ENCODE results near the gene FCHO1.
"Not testable (repeated sequence)": the region's sequence is repeated elsewhere in the genome, so short reads cannot be mapped to it uniquely, and the experiment has no call there.

Gene FCHO1

DNA sequence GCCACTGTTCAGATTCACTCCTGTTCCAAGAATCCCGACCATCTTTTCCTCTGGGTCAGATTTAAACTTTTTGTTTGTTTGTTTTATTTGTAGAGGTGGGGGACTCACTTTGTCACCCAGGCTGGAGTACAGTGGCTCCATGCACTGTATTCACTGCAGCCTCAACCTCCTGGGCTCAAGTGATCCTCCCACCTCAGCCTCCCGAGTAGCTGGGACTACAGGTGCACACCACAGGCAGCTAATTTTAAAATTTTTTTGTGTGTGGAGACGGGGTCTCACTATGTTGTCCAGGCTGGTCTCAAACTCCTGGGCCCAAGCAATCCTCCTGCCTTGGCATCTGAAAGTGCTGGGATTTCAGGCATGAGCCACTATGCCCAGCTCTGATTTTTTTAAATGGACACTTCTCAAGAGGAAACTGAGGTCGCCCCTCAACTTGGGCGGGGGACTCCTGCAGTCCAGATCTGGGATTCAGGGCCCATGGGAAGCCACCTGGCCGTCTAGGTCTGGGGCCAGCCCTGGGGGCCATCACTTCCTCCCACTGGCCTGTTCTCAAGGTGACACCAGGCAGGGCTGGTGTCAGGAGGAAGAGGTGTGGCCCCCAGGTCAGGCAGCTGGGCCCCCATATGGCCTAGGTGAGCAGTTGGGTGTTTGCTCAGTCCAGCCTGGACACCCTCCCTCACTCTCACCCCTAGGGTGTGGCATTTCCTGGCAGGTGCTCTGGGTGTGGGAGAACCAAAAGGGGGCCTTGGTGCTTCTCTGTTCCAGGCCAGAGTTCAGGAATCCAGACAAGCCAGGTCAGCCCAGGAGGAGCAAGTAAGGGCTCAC is 44.9 kb downstream of the FCHO1 start:
- no peak for DNase-seq

DNA sequence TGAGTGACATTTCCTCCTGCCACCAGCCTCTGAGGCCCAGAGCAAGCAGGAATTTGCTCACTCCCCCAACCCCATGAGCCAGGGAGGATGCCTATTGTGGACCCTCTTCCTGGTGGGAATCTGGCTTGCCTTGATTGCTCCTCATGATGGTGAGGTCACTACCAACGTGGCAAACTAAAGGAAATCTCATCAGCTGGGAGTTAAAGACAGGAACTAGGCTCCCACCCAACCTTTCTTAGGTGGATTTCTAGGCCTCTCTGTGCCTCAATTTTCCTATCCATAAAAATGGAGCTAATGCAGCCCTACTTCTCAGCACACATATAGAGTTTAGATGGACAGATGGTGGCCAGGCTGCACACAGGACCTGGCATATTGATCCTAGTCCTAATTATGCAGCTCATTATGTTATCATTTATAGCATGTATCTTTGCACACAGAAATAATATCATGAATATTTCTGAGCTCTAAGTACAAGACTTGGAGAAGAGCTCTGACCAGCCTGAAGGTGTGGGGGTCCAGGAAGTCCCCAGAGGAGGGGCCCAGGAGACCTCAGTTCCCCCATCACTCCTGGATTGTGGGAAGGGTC is 45.7 kb downstream of the FCHO1 start:
- no peak for DNase-seq

DNA sequence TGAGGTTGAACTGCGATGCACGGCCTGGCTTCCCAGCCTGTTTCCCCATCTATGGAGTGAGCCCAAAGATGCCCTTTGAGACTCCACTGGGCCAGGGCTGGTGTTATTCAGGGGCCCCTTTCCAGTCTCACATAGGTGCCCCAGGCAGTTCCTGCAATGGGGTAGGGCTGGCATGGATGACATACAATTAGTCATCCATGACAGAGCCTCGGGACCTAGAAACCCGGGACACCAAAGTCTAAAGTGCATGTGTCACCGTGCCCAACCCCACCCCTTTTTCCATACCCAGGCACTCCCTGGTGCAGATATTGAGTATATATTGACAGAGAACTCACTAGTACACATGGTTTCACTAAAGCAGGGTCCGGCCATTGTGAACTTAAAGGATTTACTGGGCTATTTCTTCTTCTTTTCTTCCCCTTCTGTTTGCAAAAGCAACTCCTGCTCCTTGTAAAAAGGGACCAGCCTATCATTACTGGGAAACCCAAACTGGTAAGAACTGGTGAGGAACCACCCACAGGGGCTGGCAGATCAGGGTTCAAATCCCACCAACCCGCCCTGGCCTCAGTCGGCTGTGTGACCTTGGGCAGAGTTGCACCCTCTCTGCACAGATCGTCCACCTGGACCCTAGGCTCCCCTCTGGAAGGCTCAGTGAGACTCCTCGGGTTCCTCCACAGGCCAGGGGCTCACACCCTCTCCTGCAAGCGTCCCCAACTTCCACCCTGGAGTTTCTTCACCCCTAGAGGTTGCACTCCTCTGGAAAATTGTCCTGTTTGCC is 46.3 kb downstream of the FCHO1 start:
- DNase-seq: peak in 1 of 5 experiments; percentile 35

DNA sequence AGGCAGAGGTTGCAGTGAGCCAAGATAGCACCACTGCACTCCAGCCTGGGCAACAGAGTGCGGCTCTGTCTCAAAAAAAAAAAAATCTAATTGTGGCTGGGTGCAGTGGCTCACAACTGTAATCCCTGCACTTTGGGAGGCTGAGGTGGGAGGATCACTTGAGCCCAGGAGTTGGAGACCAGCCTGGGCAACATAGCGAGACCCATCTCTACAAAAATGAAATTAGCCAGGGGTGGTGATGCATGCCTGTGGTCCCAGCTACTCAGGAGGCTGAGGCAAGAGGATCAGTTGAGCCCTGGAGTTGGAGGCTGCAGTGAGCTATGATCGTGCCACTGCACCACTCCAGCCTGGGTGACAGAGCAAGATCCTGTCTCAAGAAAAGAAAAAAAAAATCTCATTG is 47.3 kb downstream of the FCHO1 start:
- DNase-seq: not testable (repeated sequence)

DNA sequence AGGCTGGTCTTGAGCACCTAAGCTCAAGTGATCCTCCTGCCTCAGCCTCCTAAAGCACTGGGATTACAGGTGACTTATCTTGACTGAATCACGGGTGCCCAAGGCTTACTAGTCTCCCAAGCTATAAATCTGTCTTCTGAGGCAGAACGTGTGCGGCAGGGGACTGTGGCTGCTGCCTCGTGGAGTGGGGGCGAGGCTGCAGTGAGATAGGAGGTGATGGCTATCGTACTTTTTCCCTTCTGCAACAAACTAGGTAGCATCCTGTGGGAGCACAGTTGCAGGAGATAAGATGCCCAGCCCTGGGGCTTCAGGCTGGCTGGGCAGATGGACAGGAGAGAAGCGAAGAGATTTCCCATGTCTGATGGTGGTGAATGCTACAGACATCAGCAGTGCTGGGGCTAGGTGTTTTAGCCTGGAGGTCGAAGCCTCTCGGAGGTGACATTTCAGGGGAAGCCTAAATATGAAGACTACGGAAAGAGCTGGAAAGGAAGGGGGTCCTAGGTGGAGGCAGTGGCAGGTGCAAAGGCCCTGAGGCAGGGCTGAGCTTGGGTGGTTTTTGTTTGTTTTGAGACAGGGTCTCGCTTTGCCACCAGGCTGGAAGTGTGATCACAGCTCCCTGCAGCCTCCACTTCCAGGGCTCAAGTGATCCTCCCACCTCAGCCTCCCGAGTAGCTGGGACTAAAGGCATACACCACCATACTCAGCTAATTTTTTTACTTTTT is 51.0 kb downstream of the FCHO1 start:
- no peak for DNase-seq

DNA sequence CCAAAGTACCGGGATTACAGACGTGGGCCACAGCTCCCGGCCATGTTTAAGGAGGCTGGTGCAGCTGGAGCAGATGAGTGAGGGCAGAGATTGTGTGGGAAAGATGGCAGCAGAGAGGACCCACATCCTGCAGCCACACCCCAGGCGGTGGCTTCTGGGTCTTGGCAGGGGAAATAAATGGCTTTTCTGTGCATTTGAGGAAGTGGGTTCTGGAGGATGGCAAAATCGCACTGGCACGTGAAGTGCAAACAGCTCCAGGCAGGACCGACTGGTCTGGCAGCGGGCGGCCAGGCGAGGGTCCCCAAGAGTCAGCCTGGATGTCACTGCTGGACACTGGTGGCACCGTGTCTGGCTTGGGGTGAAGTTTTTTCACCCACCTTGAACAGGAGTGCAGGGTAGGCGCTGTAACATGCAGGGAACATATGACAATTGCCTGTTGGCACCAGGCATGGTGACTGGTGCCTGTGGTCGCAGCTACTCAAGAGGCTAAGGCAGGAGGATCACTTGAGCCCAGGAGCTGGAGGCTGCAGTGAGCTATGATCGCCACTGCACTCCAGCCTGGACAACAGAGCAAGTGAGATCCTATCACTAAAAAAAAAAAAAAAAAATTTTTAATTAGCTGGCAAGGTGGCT is 52.1 kb downstream of the FCHO1 start:
- peak in 2 of 5 experiments; percentile 23 to 90 for DNase-seq

DNA sequence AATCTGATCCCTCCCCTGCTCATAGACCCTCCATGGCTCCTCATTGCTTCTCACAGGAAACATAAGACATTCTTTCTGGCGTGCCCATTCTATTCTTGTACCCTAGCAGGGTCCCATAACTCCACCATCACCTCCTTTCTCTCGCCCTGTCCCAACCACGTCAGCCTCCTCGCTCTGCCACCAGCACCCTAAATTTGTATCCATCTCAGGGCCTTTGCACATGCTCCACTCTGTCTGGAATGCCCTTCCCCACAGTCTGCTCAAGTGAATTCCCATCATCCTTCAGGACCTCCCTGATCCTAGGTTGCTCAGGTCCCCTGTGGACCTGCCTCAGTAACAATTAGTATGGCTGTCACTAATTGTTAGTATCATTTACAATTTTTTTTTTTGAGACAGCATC is 54.1 kb downstream of the FCHO1 start:
- DNase-seq: no peak

DNA sequence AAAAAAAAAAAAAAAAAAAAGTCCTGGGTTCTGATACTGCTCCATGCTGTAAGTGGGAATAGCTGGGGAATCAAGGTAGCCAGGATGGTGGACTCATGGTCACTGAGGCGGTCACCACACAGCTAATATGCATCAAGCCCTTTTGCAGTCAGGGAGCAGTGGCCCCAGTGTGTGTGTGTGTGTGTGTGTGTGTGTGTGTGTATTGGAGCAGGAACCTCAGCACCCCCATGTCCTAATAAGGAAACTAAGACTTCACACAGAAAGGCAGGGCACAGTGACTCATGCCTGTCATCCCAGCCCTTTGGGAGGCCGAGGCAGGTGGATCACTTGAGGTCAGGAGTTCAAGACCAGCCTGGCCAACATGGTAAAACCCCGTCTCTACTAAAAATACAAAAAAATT is 55.7 kb downstream of the FCHO1 start:
- DNase-seq: peak in 1 of 5 experiments; percentile 65

DNA sequence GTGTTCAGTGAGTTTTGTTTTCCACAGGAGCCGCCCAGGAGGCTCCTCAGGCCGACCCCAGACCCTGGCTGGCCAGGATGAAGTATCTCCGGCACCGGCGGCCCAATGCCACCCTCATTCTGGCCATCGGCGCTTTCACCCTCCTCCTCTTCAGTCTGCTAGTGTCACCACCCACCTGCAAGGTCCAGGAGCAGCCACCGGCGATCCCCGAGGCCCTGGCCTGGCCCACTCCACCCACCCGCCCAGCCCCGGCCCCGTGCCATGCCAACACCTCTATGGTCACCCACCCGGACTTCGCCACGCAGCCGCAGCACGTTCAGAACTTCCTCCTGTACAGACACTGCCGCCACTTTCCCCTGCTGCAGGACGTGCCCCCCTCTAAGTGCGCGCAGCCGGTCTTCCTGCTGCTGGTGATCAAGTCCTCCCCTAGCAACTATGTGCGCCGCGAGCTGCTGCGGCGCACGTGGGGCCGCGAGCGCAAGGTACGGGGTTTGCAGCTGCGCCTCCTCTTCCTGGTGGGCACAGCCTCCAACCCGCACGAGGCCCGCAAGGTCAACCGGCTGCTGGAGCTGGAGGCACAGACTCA is 56.5 kb downstream of the FCHO1 start:
- DNase-seq: peak in 1 of 5 experiments; percentile 33

DNA sequence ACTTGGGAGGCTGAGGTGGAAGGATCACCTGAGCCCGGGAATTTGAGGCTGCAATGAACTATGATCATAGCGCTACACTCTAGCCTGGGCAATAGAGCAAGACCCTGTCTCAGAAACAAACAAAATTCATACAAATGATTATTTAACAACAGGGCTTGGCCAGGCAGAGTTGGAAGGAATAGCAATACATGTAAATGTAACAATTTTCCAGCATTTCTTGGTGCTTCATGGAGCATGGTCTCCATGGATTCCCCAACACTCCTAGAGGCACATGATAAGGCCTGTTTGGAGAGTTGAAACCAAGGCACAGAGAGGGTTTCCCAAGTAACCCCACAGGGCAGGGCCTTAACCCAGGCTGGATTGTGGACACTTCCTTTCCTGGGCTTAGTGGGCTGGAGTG is 59.8 kb downstream of the FCHO1 start:
- DNase-seq: no peak

DNA sequence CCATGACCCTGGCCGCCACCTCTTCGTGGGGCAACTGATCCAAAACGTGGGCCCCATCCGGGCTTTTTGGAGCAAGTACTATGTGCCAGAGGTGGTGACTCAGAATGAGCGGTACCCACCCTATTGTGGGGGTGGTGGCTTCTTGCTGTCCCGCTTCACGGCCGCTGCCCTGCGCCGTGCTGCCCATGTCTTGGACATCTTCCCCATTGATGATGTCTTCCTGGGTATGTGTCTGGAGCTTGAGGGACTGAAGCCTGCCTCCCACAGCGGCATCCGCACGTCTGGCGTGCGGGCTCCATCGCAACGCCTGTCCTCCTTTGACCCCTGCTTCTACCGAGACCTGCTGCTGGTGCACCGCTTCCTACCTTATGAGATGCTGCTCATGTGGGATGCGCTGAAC is 60.4 kb downstream of the FCHO1 start:
- DNase-seq: no peak

DNA sequence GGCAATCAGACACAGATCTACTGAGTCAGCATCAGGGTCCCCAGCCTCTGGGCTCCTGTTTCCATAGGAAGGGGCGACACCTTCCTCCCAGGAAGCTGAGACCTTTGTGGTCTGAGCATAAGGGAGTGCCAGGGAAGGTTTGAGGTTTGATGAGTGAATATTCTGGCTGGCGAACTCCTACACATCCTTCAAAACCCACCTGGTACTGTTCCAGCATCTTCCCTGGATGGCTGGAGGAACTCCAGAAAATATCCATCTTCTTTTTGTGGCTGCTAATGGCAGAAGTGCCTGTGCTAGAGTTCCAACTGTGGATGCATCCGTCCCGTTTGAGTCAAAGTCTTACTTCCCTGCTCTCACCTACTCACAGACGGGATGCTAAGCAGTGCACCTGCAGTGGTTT is 60.8 kb downstream of the FCHO1 start:
- DNase-seq: no peak

DNA sequence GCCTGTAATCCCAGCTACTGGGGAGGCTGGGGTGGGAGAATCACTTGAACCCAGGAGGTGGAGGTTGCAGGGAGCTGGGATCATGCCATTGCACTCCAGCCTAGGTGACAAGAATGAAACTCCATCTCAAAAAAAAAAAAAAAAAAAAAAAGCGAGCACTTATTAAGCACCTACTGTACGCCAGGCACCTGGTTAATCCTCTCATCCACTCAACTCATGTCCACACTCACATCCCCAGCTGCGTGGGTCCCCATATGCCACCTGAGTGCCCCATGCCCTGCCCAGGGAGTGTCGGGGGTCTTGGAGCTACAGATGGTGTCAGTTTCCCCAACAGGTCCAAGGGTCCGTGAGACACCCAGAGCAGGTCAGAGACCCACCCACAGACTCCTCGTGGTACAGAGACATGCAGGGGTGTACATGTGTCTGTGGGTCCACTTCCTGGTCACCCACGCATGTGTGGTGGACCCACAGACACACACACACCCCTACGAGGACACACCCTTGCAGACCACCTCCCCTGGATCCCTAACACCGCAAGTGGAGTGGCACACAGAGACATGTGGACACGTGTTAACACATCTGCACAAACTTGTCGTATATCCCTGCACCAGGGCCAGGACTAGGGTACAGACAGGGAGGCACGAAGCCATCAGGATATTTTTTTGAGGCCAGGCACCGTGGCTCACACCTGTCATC is 66.5 kb downstream of the FCHO1 start:
- DNase-seq: no peak

DNA sequence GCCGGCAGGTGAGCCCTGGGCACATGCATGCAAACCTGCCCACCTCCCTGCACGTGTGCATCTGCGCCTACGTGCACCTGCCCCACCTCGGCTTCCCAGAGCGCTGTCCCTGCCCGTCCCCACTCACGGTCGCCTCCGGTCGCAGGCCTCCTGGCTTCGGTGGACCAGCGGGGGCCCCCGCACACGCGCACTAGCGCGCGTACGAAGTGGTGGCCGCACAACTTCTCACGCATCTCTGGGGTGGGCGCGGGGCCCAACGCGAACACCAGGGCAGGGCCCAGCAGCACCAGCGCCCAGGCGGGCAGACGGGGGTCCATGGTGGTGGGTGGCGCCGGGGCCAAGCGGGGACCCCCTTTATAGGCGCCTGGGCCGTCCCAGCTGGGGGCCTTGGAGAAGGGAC is 69.9 kb downstream of the FCHO1 start, which contains the start of gene INSL3:
Gene INSL3, minus strand, starts transcription at position 330 of the 400 bp plus-strand sequence. Its CDS starts 13 bp downstream, at position 317.
- no peak for DNase-seq

DNA sequence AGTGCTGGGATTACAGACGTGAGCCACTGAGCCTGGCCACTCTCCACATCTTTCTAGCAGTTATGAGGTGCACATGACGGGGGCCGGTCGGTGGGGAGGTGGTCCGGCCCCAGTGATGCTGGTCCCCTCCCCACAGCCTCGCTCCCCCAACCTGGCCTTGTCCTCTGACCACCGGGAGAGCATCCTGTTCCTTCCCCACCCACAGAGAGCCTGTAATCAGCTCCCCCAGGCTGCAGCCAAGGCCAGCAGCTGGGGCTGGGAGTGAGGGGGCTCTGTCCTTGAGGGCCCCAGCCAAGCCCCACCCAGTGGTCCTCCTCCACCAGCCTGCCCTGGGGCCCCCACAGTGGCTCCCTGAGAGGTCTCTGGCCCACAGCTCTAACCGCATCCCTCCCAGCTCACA is 73.1 kb downstream of the FCHO1 start:
- DNase-seq: no peak

DNA sequence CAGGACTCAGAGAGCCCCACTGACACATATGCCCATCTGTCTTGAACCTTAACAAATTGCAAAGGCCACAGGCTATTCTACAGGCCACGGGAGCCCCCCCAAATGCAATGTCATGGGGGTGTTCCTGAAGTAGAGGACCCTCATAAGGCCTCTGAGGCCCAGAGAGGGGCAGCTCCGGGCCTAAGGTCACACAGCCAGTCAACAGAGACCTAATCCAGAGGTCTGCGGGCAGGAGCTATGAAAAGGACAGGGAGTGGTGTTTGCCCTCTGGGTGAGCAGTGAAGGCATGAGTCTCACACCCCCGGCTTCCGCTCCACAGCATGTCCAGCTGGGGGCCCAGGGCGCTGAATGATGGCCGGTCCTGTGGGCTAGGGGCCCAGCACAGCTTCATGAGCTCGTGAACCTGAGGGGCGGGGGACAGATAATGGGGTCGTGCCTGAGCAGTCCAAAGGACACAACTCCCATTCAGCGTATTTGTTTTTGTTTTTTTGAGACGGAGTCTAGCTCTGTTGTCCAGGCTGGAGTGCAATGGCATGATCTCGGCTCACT is 75.3 kb downstream of the FCHO1 start:
- no peak for DNase-seq

DNA sequence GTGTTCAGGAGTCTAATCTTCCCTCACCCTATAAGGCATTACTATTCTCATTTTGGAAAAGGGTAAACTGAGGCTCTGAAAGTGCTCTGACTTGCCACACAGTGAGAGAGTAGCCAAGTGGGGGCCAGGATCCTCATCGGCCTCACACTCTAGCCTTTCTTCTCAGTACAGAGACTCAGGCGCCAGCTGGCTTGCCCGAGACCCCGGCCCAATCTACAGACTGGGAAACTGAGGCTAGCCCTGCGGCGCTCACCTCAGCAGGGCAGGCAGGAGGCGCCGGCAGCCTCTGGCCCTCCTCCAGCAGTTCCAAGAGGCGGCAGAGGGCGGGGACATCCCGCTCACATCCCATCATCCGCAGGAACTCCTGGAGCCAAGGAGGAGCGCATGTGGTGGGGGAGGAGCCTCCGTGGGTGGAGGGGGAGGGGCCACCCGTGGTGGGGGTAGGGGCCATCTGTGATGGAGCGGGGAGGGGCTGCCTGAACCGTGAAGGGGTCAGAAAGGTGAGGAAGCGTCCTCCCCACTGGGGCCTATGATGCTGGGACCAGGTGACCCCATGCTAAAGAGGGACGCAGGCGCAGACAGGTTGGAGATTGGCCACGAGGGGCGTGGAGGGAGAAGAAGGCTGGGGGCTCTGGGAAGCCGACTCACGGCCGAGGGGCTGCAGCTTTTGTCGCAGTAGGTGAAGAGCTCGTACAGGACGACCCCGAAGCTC is 78.7 kb downstream of the FCHO1 start:
- no peak for DNase-seq

DNA sequence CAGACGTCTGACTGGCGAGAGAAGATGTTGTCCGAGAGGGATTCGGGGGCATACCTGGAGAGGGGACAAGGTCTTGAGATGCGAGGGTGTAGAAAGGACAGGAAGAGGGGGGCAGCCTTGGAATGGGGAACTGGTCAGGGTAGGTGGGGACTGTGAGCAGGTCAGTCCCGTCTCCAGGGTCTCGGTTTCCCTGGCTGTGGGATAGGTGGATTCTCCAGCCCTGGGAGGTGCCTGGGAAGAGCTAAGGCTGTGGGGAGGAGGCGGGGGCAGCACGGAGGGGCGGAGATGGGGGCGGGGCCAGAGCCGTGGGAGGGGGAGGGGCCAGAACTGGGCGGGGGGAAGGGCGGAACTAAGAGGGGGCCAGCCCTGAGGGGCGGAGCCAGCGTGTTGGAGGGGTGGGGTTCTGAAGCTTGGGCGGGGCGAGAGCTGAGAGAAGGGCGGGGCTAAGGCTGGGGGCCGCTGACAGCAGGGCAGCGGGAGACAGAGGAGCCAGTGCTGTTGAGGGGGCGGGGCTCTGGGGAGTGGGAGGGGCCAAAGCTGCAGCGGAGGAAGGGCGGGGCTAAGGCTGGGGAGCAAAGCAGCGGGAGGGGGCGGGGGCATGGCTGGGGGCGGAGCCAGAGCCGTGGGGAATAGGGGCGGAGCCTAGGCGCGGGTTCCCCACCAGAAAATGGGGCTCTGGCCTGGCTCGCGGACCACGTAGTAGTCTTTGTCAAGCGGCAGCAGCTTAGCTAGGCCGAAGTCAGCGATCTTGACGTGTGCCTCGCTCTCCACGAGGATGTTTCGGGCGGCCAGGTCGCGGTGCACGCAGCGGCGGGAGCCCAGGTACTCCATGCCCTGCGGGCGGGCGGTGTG is 79.5 kb downstream of the FCHO1 start:
- peak in 4 of 5 experiments; percentile 18 to 48 (median 33) for DNase-seq

DNA sequence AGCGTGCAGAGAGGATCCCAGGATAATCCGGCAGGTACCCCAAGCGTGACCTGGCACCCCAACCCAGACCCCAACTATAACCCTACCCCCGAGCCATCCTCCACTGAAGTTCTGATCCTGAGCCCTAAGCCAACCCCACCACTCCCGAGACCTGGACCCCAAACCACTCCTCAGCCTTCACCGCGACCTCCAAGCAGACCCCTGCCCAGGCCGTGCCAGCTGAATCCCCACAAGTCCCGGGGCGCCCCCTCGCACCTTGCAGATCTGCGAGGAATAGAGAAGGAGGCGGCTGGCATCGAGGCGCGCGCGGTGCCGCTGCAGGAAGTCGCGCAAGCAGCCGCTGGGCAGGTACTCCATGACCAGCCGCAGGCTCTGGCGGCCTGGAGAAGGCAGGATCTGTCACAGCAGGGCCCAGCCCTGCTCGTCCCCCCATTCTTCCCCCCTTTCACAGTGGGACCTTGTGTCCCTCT is 80.2 kb downstream of the FCHO1 start:
- no peak for DNase-seq
